Pancreas (tissue), 10 donors: ENCODE results near the gene OSCAR. TPM values are rescaled to one million over a fixed set of nuclear protein-coding genes. Genes with fewer than 3 reads are reported as not detected.
A peak's percentile ranks its signal among the peaks of the same experiment; 100 is the strongest.

Experiments
- ATAC-seq, 4 donors: fragments of 200-7000 bp; cut with Tn5 transposase; one replicate each; pipeline versions ENCODE4 v1.8.0 to v1.9.1; 2020; ENCODE audit warnings: mild to moderate bottlenecking in 4 of 4, moderate library complexity in 4 of 4
- DNase-seq, 6 donors: peaks; one replicate each; pipeline ENCODE4 v3.0.0-alpha.2; 2020
- FAIRE-seq: peaks from 2 replicates; lab custom pipeline; 2012; peaks lifted over from hg19 to GRCh38; lab: Jason Lieb, UNC
- H3K27ac ChIP-seq, 4 donors: fragments of 200-600 bp; sonication (generic); 1 replicate in 3 of 4; 2 replicates in 1 of 4; pipeline versions ENCODE4 v1.5.0 to v1.8.0; 2020
- H3K27me3 ChIP-seq, 4 donors: fragments of 200-600 bp; one replicate each; pipeline ENCODE4 v1.8.0; 2021
- H3K36me3 ChIP-seq, 3 donors: fragments of 200-600 bp; sonication (generic) in 1 of 3; one replicate each; pipeline versions ENCODE4 v1.5.0 to v1.8.0; 2020 to 2021
- H3K4me1 ChIP-seq, 3 donors: fragments of 200-600 bp; one replicate each; pipeline ENCODE4 v1.8.0; 2021
- H3K4me3 ChIP-seq, 4 donors: fragments of 200-600 bp; sonication (generic) in 2 of 4; one replicate each; pipeline versions ENCODE4 v1.5.0 to v1.8.0; 2020 to 2021
- H3K9me3 ChIP-seq, 4 donors: fragments of 200-600 bp; one replicate each; pipeline ENCODE4 v1.8.0; 2021
- WGBS, 2 donors: extraction: QIAGEN DNeasy Blood & Tissue Kit; methylation state at CpG; one replicate each; pipeline ENCODE4 v1.1.7; 2013; 5-methylcytosine and 5-hydroxymethylcytosine counted together
- intact Hi-C, 3 donors: fragments of 100-400 bp; cut with DNase I; formaldehyde crosslinking; loops; one replicate each; pipeline versions ENCODE4 v1.11.1 to v1.14.2; 2022
- polyA plus RNA-seq, 2 donors: library from polyadenylated mRNA; stranded (reverse); fragments of 200-250 nt; gene quantifications; one replicate each; pipeline ENCODE4 v1.2.3, GENCODE V29; 2013
- total RNA-seq, 6 donors: library from RNA; stranded (reverse); fragmentation: NEBNext Ultra II Directional in 4 of 6; extraction: Animal tissue kit (Norgen Biotek cat#: 25700) in 4 of 6; gene quantifications; one replicate each; pipeline versions ENCODE4 v1.2.1 to v1.2.4, GENCODE V29; 2021 to 2023
- TF ChIP-seq, protein P1 (sequence below), 4 donors: fragments of 200-600 bp; sonication (generic) in 3 of 4; IDR thresholded peaks; one replicate each; pipeline versions ENCODE4 v1.5.0 to v1.8.0; 2021; ENCODE audit warnings: antibody characterized with exemption in 4 of 4
- donor health status: healthy with polysubstance abuse.
- donor health status: DM: no; HTN: no; CAD: no; lungs with moderate emphysema.
- donor health status: DM: no; HTN: no; CAD: no.
- donor health status: control.
- donor health status: control.
- donor health status: Bipolar disorder and iron deficiency.
- donor health status: DM: yes; HTN: yes; CAD: no.
- donor health status: DM: no; HTN: no; CAD: no.
- donor health status: DM: no; HTN: no; CAD: no.
- donor health status: DM: yes; HTN: yes; CAD: no.

The OSCAR gene
- total and polyA plus RNA-seq, 8 donors = 0.41 to 3.2 (median 1.0) TPM; not detected in 1

DNA sequence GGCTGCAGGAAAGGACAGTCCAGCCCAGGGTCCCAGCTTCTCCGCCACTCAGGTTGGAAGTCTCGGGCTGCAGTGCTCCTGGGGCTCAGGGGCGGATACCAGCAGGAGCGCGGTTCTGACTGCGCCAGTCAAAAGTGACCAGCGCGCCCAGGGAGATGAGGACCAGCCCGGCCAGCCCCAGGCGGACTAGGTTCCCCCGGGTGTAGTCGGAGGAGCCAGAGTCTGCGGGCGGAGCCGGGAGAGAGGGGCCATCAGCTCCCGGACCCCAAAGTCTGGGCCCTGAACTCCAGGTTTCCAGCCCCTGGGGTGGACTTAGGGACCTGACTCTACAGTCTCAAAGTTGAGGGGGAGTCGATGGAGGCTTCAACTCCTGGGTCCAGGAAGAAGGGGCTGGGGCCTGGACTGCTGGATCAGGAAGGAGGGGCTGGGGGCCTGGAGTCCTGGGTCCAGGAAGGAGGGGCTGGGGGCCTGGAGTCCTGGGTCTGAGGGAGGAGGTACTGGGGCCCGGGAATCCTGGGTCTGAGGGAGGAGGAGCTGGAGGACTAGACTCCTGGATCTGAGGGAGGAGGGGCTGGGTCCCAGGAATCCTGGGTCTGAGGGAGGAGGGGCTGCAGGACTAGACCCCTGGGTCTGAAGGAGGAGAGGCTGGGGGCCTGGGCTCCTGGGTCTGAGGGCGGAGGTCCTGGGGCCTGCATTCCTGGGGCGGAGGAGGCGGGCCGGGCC, 5.3 kb downstream of the OSCAR start:
- FAIRE-seq (no peak), DNase-seq (peak in 1 of 6 donors; percentile 29), ATAC-seq (peak in 1 of 4 donors; percentile 7)
- H3K27ac ChIP-seq = no peak overlapping the region
- intact Hi-C loops = no loop called here
- no peaks in the 10 kb centered on the region for H3K9me3 ChIP-seq
- 73 to 82% methylated on average over 20 to 22 of the region's 22 CpGs for WGBS, 2 donors
- TF ChIP-seq, protein P1, sequence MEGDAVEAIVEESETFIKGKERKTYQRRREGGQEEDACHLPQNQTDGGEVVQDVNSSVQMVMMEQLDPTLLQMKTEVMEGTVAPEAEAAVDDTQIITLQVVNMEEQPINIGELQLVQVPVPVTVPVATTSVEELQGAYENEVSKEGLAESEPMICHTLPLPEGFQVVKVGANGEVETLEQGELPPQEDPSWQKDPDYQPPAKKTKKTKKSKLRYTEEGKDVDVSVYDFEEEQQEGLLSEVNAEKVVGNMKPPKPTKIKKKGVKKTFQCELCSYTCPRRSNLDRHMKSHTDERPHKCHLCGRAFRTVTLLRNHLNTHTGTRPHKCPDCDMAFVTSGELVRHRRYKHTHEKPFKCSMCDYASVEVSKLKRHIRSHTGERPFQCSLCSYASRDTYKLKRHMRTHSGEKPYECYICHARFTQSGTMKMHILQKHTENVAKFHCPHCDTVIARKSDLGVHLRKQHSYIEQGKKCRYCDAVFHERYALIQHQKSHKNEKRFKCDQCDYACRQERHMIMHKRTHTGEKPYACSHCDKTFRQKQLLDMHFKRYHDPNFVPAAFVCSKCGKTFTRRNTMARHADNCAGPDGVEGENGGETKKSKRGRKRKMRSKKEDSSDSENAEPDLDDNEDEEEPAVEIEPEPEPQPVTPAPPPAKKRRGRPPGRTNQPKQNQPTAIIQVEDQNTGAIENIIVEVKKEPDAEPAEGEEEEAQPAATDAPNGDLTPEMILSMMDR (IDR thresholded peaks at IDR 0.05) = no peak
- H3K4me1 ChIP-seq = no peaks in the 10 kb centered on the region
- peaks cover 0 to 4% (median 0%) of the 10 kb centered on the region in 4 donors for H3K27me3 ChIP-seq
- no peaks in the 10 kb centered on the region for H3K36me3 ChIP-seq
- H3K4me3 ChIP-seq = peak overlapping the region in 2 of 4 donors; percentile 26 to 41

DNA sequence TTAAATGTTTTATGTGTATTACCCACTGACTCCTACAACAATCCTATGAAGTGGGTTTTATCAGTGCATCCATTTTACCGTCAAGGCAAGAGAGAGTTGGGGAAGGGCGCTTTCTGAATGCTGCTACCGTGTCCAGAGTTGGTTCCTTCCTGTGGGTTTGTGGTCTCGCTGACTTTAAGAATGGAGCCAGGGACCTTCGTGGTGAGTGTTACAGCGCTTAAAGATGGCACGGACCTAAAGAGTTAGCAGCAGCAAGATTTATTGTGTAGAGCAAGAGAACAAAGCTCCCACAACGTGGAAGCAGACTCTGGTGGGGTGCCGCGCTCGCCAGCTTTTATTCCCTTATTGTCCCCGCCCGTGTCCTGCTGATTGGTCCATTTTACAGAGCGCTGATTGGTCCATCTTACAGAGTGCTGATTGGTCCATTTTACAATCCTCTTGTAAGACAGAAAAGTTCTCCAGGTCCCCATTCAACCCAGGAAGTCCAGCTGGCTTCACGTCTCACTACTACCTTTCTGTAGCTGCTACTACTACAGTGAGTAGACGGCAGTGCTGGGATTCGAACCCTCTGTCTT, 6.1 kb downstream of the OSCAR start:
- DNase-seq = no peak
- Histone ChIP-seq H3K27ac (no peak overlapping the region), H3K4me3 (no peak overlapping the region), H3K9me3 (no peaks in the 10 kb centered on the region), H3K27me3 (peaks cover 0 to 4% (median 0%) of the 10 kb centered on the region in 4 donors), H3K36me3 (no peaks in the 10 kb centered on the region), H3K4me1 (no peaks in the 10 kb centered on the region)
- no peak for FAIRE-seq
- ATAC-seq = no peak
- TF ChIP-seq, protein P1 (IDR thresholded peaks at IDR 0.05) = no peak
- intact Hi-C loops = no loop called here
- WGBS, 2 donors = 79 to 84% methylated on average over 17 of the region's 17 CpGs

GRCh38 chr19:54084410-54084809, 16.2 kb downstream of the OSCAR start:
- intact Hi-C loops = no loop called here
- 78 to 81% methylated on average over 3 of the region's 3 CpGs for WGBS, 2 donors
- no peak for ATAC-seq
- FAIRE-seq = no peak
- H3K4me3 ChIP-seq = no peak overlapping the region
- H3K36me3 ChIP-seq = no peaks in the 10 kb centered on the region
- TF ChIP-seq, protein P1 (IDR thresholded peaks at IDR 0.05) = no peak
- no peaks in the 10 kb centered on the region for H3K9me3 ChIP-seq
- no peaks in the 10 kb centered on the region for H3K27me3 ChIP-seq
- no peak for DNase-seq
- no peaks in the 10 kb centered on the region for H3K4me1 ChIP-seq
- H3K27ac ChIP-seq = no peak overlapping the region

DNA sequence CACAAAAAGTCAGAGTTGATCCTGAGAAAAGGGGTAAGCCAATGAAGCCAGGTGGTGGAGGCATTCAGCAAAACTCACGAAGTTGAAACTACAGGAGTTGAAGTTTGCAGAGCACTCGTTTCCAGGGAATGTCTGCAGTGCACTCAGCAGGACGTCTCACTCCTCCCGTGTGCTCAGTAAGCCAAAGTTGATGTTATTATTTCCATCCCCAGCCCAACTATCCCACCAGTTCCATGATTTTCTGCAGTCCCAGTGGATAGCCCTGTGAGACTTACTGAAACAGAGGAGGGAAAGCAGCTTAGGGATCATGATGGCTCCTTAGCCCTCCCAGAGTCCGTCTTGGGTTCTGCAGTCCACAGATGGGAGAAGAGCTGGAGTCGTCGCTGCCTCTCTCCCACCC, 19.6 kb downstream of the OSCAR start, which contains the start of gene TARM1:
TARM1 (minus strand) TSS at position 334 of the 400 bp plus-strand sequence; CDS start at position 309, 25 bp downstream.
- Histone ChIP-seq H3K27me3 (no peaks in the 10 kb centered on the region), H3K4me1 (no peaks in the 10 kb centered on the region), H3K4me3 (no peak within 1 kb of the TSS), H3K9me3 (no peaks in the 10 kb centered on the region), H3K27ac (no peak within 1 kb of the TSS), H3K36me3 (no peaks in the 10 kb centered on the region)
- 58 to 73% methylated on average over 7 of the region's 7 CpGs for WGBS, 2 donors
- FAIRE-seq = no peak
- intact Hi-C loops = no loop called here
- no peak for DNase-seq
- TF ChIP-seq, protein P1 (IDR thresholded peaks at IDR 0.05) = no peak
- no peak for ATAC-seq

GRCh38 chr19:54077334-54077733, 23.3 kb downstream of the OSCAR start:
- H3K36me3 ChIP-seq = no peaks in the 10 kb centered on the region
- TF ChIP-seq, protein P1 (IDR thresholded peaks at IDR 0.05) = no peak
- ATAC-seq (no peak), FAIRE-seq (no peak), DNase-seq (no peak)
- intact Hi-C loops = no loop called here
- WGBS, 2 donors = 64 to 76% methylated on average over 5 of the region's 5 CpGs
- H3K9me3 ChIP-seq = no peaks in the 10 kb centered on the region
- H3K4me3 ChIP-seq = no peak overlapping the region
- H3K27me3 ChIP-seq = no peaks in the 10 kb centered on the region
- no peaks in the 10 kb centered on the region for H3K4me1 ChIP-seq
- H3K27ac ChIP-seq = no peak overlapping the region
